Breast epithelium (tissue), 4 donors: ENCODE results near the gene LEAP2. TPM values are rescaled to one million over a fixed set of nuclear protein-coding genes. Genes with fewer than 3 reads are reported as not detected.

Experiments
- DNase-seq, 2 donors: peaks; one replicate each; pipeline ENCODE4 v3.0.0-alpha.2; 2019; ENCODE audit warnings: low spot score in 2 of 2
- H3K27ac ChIP-seq, 2 donors: fragments of 200-600 bp; sonication (generic) in 1 of 2; one replicate each; pipeline ENCODE4 v1.5.1; 2016 to 2019; ENCODE audit warnings: mild to moderate bottlenecking in 1 of 2
- H3K27me3 ChIP-seq, 2 donors: fragments of 200-600 bp; sonication (generic) in 1 of 2; one replicate each; pipeline versions ENCODE4 v1.5.1 to v1.6.0; 2017 to 2019; ENCODE audit warnings: control low read depth in 1 of 2, mild to moderate bottlenecking in 1 of 2
- H3K36me3 ChIP-seq: fragments of 200-600 bp; one replicate; pipeline ENCODE4 v1.5.1; 2019
- H3K4me1 ChIP-seq, 2 donors: fragments of 200-600 bp; sonication (generic); one replicate each; pipeline ENCODE4 v1.5.1; 2016 to 2019; ENCODE audit warnings: control low read depth in 1 of 2
- H3K4me3 ChIP-seq, 3 donors: fragments of 200-600 bp; sonication (generic); 1 replicate in 2 of 3; 2 replicates in 1 of 3; pipeline ENCODE4 v1.5.1; 2016 to 2019; ENCODE audit warnings: mild to moderate bottlenecking in 3 of 3, moderate library complexity in 2 of 3
- H3K9me3 ChIP-seq, 2 donors: fragments of 200-600 bp; sonication (generic) in 1 of 2; one replicate each; pipeline ENCODE4 v1.5.1; 2016 to 2019; ENCODE audit warnings: control low read depth in 1 of 2
- POLR2A ChIP-seq: fragments of 450-650 bp; IDR thresholded peaks from one replicate; pipeline ENCODE4 v1.6.1; 2016; ENCODE audit warnings: antibody characterized with exemption, mild to moderate bottlenecking, moderate library complexity
- POLR2AphosphoS5 ChIP-seq, 3 donors: sonication (generic); formaldehyde crosslinking; IDR thresholded peaks; one replicate each; pipeline ENCODE4 v1.6.1; 2017; ENCODE audit warnings: antibody characterized with exemption in 3 of 3
- intact Hi-C: fragments of 100-400 bp; cut with DNase I; formaldehyde crosslinking; loops from one replicate; pipeline ENCODE4 v1.15.1; 2023; ENCODE audit warnings: low total_unique reads
- total RNA-seq, 3 donors: library from RNA; depleted of rRNA; stranded (reverse); fragments of >200 nt; gene quantifications; one replicate each; pipeline ENCODE4 v1.1.0, GENCODE V29; 2016
- TF ChIP-seq, protein P1 (sequence below), 3 donors: fragments of 450-650 bp; IDR thresholded peaks; one replicate each; pipeline ENCODE4 v1.5.1; 2016 to 2017; ENCODE audit warnings: antibody characterized with exemption in 3 of 3, mild to moderate bottlenecking in 3 of 3, moderate library complexity in 3 of 3

The LEAP2 gene
- total RNA-seq, 3 donors from 2014 or later = 0.80 to 4.1 (median 2.9) TPM

DNA sequence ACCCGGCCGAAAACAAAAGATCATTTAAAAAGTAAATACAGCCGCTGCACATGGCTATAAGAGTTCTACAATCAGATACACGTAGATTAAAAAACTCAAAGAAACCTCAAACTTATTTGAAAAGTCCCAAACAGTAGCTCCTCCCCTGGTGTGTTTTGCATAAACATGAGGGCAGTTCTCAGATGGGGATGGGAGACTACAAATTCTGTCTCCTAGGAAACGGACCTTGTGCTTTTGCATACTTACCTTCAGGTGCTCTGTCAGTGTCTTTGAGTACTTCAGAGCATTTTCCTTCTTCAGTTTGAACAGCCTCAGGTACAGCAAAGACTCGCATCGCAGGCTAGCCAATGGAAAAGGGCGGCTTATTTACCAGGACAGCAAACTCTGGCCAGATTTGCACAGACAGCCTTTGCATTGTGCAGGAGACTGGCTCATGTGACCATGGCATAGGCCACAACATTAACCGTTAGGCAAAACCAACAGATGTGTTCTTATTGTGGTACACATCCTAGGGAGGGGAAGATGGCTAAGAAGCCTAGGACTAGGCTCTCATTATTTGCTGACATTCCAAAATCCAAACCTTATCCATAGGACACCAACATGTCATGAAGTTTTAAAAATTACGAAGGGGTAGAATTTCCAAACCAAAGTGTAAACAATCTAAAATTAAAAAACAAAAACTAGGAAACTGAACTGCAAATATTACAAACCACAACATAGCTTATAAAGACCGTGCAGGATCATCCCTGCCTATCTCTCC is 12.8 kb downstream of the LEAP2 start:
- no peak for DNase-seq
- Histone ChIP-seq H3K4me3 (no peak overlapping the region), H3K9me3 (no peaks in the 10 kb centered on the region), H3K36me3 (peaks cover 6% of the 10 kb centered on the region), H3K27me3 (no peaks in the 10 kb centered on the region), H3K4me1 (no peaks in the 10 kb centered on the region), H3K27ac (no peak overlapping the region)
- TF ChIP-seq, protein P1, sequence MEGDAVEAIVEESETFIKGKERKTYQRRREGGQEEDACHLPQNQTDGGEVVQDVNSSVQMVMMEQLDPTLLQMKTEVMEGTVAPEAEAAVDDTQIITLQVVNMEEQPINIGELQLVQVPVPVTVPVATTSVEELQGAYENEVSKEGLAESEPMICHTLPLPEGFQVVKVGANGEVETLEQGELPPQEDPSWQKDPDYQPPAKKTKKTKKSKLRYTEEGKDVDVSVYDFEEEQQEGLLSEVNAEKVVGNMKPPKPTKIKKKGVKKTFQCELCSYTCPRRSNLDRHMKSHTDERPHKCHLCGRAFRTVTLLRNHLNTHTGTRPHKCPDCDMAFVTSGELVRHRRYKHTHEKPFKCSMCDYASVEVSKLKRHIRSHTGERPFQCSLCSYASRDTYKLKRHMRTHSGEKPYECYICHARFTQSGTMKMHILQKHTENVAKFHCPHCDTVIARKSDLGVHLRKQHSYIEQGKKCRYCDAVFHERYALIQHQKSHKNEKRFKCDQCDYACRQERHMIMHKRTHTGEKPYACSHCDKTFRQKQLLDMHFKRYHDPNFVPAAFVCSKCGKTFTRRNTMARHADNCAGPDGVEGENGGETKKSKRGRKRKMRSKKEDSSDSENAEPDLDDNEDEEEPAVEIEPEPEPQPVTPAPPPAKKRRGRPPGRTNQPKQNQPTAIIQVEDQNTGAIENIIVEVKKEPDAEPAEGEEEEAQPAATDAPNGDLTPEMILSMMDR (IDR thresholded peaks at IDR 0.05) = no peak
- TF ChIP-seq POLR2AphosphoS5 (IDR thresholded peaks at IDR 0.05) = no peak
- TF ChIP-seq POLR2A = no peak
- intact Hi-C loops = no loop called here

DNA sequence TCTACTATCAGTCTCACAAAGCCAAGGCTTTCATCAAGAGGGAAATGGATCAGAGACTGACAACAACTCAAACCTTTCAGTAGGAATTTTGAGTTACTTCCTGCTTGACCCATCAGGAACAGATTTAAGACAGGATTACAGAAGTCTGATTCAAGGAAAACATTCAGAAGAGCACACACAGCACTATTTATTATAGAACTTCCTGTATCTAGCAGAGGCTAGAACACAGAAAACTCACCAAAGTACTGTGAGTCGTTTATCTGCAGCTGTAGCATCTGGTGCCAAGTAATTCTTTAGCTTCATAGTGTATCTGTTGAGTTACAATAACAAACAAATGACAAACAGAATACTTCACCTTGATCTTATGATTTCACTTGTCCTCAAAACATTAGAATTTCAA is 13.8 kb downstream of the LEAP2 start:
- Histone ChIP-seq H3K27me3 (no peaks in the 10 kb centered on the region), H3K4me1 (no peaks in the 10 kb centered on the region), H3K36me3 (peaks cover 6% of the 10 kb centered on the region), H3K27ac (no peak overlapping the region), H3K4me3 (no peak overlapping the region), H3K9me3 (no peaks in the 10 kb centered on the region)
- no peak for TF ChIP-seq POLR2AphosphoS5 (IDR thresholded peaks at IDR 0.05)
- TF ChIP-seq, protein P1 (IDR thresholded peaks at IDR 0.05) = no peak
- no peak for TF ChIP-seq POLR2A
- intact Hi-C loops = no loop called here
- no peak for DNase-seq

DNA sequence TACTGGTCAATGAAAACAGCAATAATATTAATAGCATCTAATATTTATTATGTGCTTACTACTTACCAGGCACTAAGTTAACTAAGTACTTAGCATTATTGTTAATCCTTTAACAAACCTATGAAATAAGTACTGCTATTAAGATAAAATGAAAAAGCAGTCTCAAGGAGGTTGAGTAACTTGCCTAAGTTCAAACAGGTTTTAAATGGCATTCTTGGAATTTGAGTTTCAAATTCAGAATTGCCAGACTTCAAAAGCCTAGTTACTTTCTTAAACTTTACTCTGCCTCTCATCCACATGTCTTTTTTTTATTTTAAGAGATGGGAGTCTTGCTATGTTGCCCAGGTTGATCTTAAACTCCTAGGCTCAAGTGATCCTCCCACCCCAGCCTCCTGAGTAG is 16.0 kb downstream of the LEAP2 start:
- H3K4me3 ChIP-seq = no peak overlapping the region
- no peaks in the 10 kb centered on the region for H3K27me3 ChIP-seq
- intact Hi-C loops = no loop called here
- H3K27ac ChIP-seq = no peak overlapping the region
- H3K9me3 ChIP-seq = no peaks in the 10 kb centered on the region
- peaks cover 13% of the 10 kb centered on the region for H3K36me3 ChIP-seq
- TF ChIP-seq, protein P1 (IDR thresholded peaks at IDR 0.05) = no peak
- no peak for TF ChIP-seq POLR2AphosphoS5 (IDR thresholded peaks at IDR 0.05)
- TF ChIP-seq POLR2A = no peak
- DNase-seq = no peak
- H3K4me1 ChIP-seq = no peaks in the 10 kb centered on the region

DNA sequence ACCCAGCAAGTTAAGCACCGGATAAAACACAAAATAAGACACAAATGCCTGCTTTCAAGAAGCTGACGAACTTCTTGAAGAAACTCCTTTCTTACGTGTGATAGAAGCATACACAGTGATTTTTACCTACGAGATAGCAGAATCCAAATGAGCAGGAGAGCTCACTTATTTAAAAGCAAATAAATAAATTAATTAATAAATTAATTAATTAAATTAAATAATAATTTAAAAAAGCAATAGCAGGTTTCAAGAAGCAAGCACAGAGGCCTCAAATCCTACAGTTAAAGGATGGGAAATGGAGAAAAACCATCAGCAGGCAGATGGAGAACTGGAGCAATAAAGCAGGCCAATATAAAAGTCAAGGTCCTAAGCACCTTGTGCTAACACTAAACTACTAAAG is 17.3 kb downstream of the LEAP2 start:
- Histone ChIP-seq H3K4me3 (no peak overlapping the region), H3K9me3 (no peaks in the 10 kb centered on the region), H3K36me3 (peaks cover 13% of the 10 kb centered on the region), H3K4me1 (no peaks in the 10 kb centered on the region), H3K27ac (no peak overlapping the region), H3K27me3 (no peaks in the 10 kb centered on the region)
- TF ChIP-seq, protein P1 (IDR thresholded peaks at IDR 0.05) = no peak
- TF ChIP-seq POLR2A = no peak
- no peak for TF ChIP-seq POLR2AphosphoS5 (IDR thresholded peaks at IDR 0.05)
- intact Hi-C loops = no loop called here
- DNase-seq = no peak

DNA sequence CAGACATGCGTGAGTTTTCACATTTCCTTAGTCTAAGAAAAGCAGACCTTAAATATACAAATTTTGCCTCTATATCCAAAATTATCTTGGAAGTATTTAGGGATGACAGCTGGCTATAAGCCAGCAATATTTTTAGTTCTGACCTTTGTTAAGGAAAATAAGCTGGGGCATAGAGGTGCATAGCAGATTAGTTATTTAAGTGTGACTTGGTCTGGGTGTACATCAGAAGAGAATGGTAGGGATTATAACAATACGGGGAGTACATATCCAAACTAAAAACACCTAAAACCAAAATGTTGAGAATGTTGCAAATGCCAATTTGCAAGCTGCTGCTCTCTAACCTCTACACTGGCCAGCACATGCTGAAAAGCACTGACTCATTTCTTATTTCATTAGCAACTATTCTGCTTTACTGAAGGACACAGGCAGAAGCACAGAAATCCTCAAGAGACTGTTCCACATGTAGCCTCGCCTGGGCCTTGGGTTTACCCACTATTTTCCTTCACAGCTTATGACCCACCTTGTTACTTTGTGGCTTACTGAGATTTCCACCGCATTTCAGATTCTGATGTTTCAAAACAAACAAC is 22.3 kb downstream of the LEAP2 start:
- H3K36me3 ChIP-seq = peaks cover 8% of the 10 kb centered on the region
- H3K27me3 ChIP-seq = no peaks in the 10 kb centered on the region
- intact Hi-C loops = no loop called here
- no peak overlapping the region for H3K4me3 ChIP-seq
- no peak for TF ChIP-seq POLR2A
- TF ChIP-seq, protein P1 (IDR thresholded peaks at IDR 0.05) = no peak
- no peak for TF ChIP-seq POLR2AphosphoS5 (IDR thresholded peaks at IDR 0.05)
- H3K9me3 ChIP-seq = no peaks in the 10 kb centered on the region
- H3K4me1 ChIP-seq = no peaks in the 10 kb centered on the region
- no peak for DNase-seq
- no peak overlapping the region for H3K27ac ChIP-seq
